ENCODE measurements around the gene HDAC4. TPM values are rescaled to one million over a fixed set of nuclear protein-coding genes. Genes with fewer than 3 reads are reported as not detected.
A peak's percentile ranks its signal among the peaks of the same experiment; 100 is the strongest.

HDAC4 gene
- total RNA-seq, 1 donor, result 28.3 TPM

- H3K4me3 ChIP-seq (ENCODE audit: low read depth, low read length), result no peak overlapping the region
- TF ChIP-seq CTCF (IDR thresholded peaks at IDR 0.05; ENCODE audit: insufficient read depth, low read length), result peak; percentile 49
- peak; percentile 99 for DNase-seq (ENCODE audit: low read depth)
Observed at GRCh38 chr2:239328351-239329191, 72.2 kb downstream of the HDAC4 start.

GRCh38 chr2:239327536-239328350, 73.1 kb downstream of the HDAC4 start:
- no peak for TF ChIP-seq CTCF (IDR thresholded peaks at IDR 0.05; ENCODE audit: insufficient read depth, low read length)
- no peak for DNase-seq (ENCODE audit: low read depth)
- H3K4me3 ChIP-seq (ENCODE audit: low read depth, low read length), result no peak overlapping the region

GRCh38 chr2:239326831-239327535, 73.8 kb downstream of the HDAC4 start:
- DNase-seq (ENCODE audit: low read depth), result no peak
- TF ChIP-seq CTCF (IDR thresholded peaks at IDR 0.05; ENCODE audit: insufficient read depth, low read length), result no peak
- H3K4me3 ChIP-seq (ENCODE audit: low read depth, low read length), result no peak overlapping the region

GRCh38 chr2:239324456-239324855, 76.4 kb downstream of the HDAC4 start:
- no peak overlapping the region for H3K4me3 ChIP-seq (ENCODE audit: low read depth, low read length)
- no peak for DNase-seq (ENCODE audit: low read depth)
- no peak for TF ChIP-seq CTCF (IDR thresholded peaks at IDR 0.05; ENCODE audit: insufficient read depth, low read length)

- no peak overlapping the region for H3K4me3 ChIP-seq (ENCODE audit: low read depth, low read length)
- no peak for DNase-seq (ENCODE audit: low read depth)
- TF ChIP-seq CTCF (IDR thresholded peaks at IDR 0.05; ENCODE audit: insufficient read depth, low read length), result no peak
Observed at GRCh38 chr2:239323447-239323846, 77.4 kb downstream of the HDAC4 start.

GRCh38 chr2:239322416-239323086, 78.3 kb downstream of the HDAC4 start:
- DNase-seq (ENCODE audit: low read depth), result peak; percentile 59
- no peak for TF ChIP-seq CTCF (IDR thresholded peaks at IDR 0.05; ENCODE audit: insufficient read depth, low read length)
- no peak overlapping the region for H3K4me3 ChIP-seq (ENCODE audit: low read depth, low read length)

Measured in fibroblast of the aortic adventitia (primary cell).